GM23338 (cell line): ENCODE measurements around the gene XRCC4. TPM values are rescaled to one million over a fixed set of nuclear protein-coding genes. Genes with fewer than 3 reads are reported as not detected.

Experiments
- ATAC-seq: fragments of 200-7000 bp; cut with Tn5 transposase; 3 replicates; pipeline ENCODE4 v1.9.1; 2020
- DNase-seq: peaks from one replicate; pipeline ENCODE4 v3.0.0-alpha.2; 2015; ENCODE audit warnings: low spot score
- H2AFZ ChIP-seq: fragments of 200-600 bp; sonication (generic); 2 replicates; pipeline ENCODE4 v1.8.0; 2016; ENCODE audit warnings: antibody characterized with exemption, mild to moderate bottlenecking, moderate library complexity
- H3F3A ChIP-seq: fragments of 200-600 bp; sonication (generic); replicated peaks from 2 replicates; pipeline ENCODE4 v1.8.0; 2017; ENCODE audit warnings: antibody characterized with exemption, mixed run types, low read depth
- H3K27ac ChIP-seq: fragments of 200-600 bp; sonication (generic); 2 replicates; pipeline ENCODE4 v1.6.1; 2016; ENCODE audit warnings: low read depth
- H3K27me3 ChIP-seq: fragments of 200-600 bp; sonication (generic); 2 replicates; pipeline ENCODE4 v1.8.0; 2016; ENCODE audit warnings: mild to moderate bottlenecking, mixed run types, moderate library complexity; ENCODE audit not compliant: insufficient read depth
- H3K36me3 ChIP-seq: fragments of 200-600 bp; sonication (generic); 2 replicates; pipeline ENCODE4 v1.8.0; 2016; ENCODE audit warnings: mild to moderate bottlenecking; ENCODE audit not compliant: insufficient read depth
- H3K4me1 ChIP-seq: fragments of 200-600 bp; sonication (generic); 2 replicates; pipeline ENCODE4 v1.8.0; 2016; ENCODE audit warnings: mild to moderate bottlenecking, moderate library complexity; ENCODE audit not compliant: insufficient read depth
- H3K4me2 ChIP-seq: fragments of 200-600 bp; sonication (generic); 2 replicates; pipeline ENCODE4 v1.7.1; 2017; ENCODE audit warnings: mixed run types
- H3K4me3 ChIP-seq: fragments of 200-600 bp; sonication (generic); 2 replicates; pipeline ENCODE4 v1.6.1; 2016; ENCODE audit warnings: mixed run types
- H3K79me2 ChIP-seq: fragments of 200-600 bp; sonication (generic); replicated peaks from 2 replicates; pipeline ENCODE4 v1.8.0; 2017; ENCODE audit warnings: mild to moderate bottlenecking; ENCODE audit not compliant: insufficient read depth
- H3K9me2 ChIP-seq: fragments of 200-600 bp; sonication (generic); 2 replicates; pipeline ENCODE4 v1.8.0; 2017; ENCODE audit not compliant: insufficient read depth
- H4K20me1 ChIP-seq: fragments of 200-600 bp; sonication (generic); replicated peaks from 2 replicates; pipeline ENCODE4 v1.8.0; 2017; ENCODE audit warnings: mild to moderate bottlenecking; ENCODE audit not compliant: insufficient read depth
- H3K27ac Mint-ChIP-seq: 2 replicates; pipeline ENCODE4 v1.8.0; 2020; ENCODE audit warnings: inconsistent platforms, mild to moderate bottlenecking, moderate library complexity, mixed read lengths
- H3K27me3 Mint-ChIP-seq: 3 replicates; pipeline ENCODE4 v1.8.0; 2022; ENCODE audit warnings: low read depth, mild to moderate bottlenecking, moderate library complexity, mixed read lengths, inconsistent platforms; ENCODE audit not compliant: insufficient read depth, poor library complexity
- H3K36me3 Mint-ChIP-seq: 3 replicates; pipeline ENCODE4 v1.8.0; 2021; ENCODE audit warnings: low read depth, mild to moderate bottlenecking, inconsistent platforms, moderate library complexity, mixed read lengths
- H3K4me1 Mint-ChIP-seq: 3 replicates; pipeline ENCODE4 v1.8.0; 2020; ENCODE audit warnings: mild to moderate bottlenecking, inconsistent platforms, mixed read lengths
- H3K4me3 Mint-ChIP-seq: 3 replicates; pipeline ENCODE4 v1.8.0; 2021; ENCODE audit warnings: moderate library complexity, mild to moderate bottlenecking, inconsistent platforms, mixed read lengths
- H3K9me3 Mint-ChIP-seq: 3 replicates; pipeline ENCODE4 v1.8.0; 2020; ENCODE audit warnings: moderate library complexity, mild to moderate bottlenecking, inconsistent platforms, mixed read lengths
- CREB1 ChIP-seq: fragments of 250-450 bp; sonication (Bioruptor Pico); IDR thresholded peaks from 2 replicates; pipeline ENCODE4 v1.5.0; 2020; ENCODE audit warnings: low read depth, mild to moderate bottlenecking, moderate library complexity
- EZH2phosphoT487 ChIP-seq: fragments of 200-600 bp; sonication (generic); IDR thresholded peaks from one replicate; pipeline ENCODE4 v1.8.1; 2018; ENCODE audit warnings: antibody characterized with exemption; ENCODE audit not compliant: unreplicated experiment
- POLR2AphosphoS5 ChIP-seq: IDR thresholded peaks from 2 replicates; pipeline ENCODE4 v1.6.1; 2016; ENCODE audit warnings: antibody characterized with exemption, low read depth
- ZNF114 ChIP-seq: fragments of 250-450 bp; sonication (Bioruptor Pico); IDR thresholded peaks from 2 replicates; pipeline ENCODE4 v1.5.0; 2020; ENCODE audit warnings: mild to moderate bottlenecking, moderate library complexity
- ZNF331 ChIP-seq: fragments of 250-450 bp; sonication (Bioruptor Pico); IDR thresholded peaks from 2 replicates; pipeline ENCODE4 v1.5.0; 2020; ENCODE audit warnings: low read depth, mild to moderate bottlenecking, moderate library complexity
- polyA plus RNA-seq: library from polyadenylated mRNA; unstranded; fragments of >200 nt; fragmentation: Nextera tagmentation; extraction: Ambion mirVana; gene quantifications from 2 replicates; pipeline ENCODE4 v1.2.1, GENCODE V29; 2016
- total RNA-seq: library from RNA; depleted of rRNA; stranded (reverse); fragments of >200 nt; shearing (Covaris generic); gene quantifications from 2 replicates; pipeline ENCODE4 v1.2.3, GENCODE V29; 2014
- TF ChIP-seq, protein P1 (sequence below): fragments of 250-450 bp; sonication (Bioruptor Pico); IDR thresholded peaks from 2 replicates; pipeline ENCODE4 v1.5.0; 2020; ENCODE audit warnings: mild to moderate bottlenecking, moderate library complexity
- TF ChIP-seq, protein P2 (sequence below), 2 experiments: fragments of 200-600 bp in 1 of 2; sonication (generic) in 1 of 2; conservative IDR thresholded peaks; 2 replicates each; pipeline versions ENCODE4 v1.5.1 to v1.6.1; 2016 to 2017; ENCODE audit warnings: antibody characterized with exemption in 2 of 2, low read depth in 2 of 2, mild to moderate bottlenecking in 2 of 2, moderate library complexity in 1 of 2

Gene XRCC4
- total and polyA plus RNA-seq, 2 experiments from 2014 or later, result 11.5 to 22.4 TPM

GRCh38 chr5:83396662-83397061 lies 319.3 kb downstream of the XRCC4 start (continued):
- TF ChIP-seq, protein P1, sequence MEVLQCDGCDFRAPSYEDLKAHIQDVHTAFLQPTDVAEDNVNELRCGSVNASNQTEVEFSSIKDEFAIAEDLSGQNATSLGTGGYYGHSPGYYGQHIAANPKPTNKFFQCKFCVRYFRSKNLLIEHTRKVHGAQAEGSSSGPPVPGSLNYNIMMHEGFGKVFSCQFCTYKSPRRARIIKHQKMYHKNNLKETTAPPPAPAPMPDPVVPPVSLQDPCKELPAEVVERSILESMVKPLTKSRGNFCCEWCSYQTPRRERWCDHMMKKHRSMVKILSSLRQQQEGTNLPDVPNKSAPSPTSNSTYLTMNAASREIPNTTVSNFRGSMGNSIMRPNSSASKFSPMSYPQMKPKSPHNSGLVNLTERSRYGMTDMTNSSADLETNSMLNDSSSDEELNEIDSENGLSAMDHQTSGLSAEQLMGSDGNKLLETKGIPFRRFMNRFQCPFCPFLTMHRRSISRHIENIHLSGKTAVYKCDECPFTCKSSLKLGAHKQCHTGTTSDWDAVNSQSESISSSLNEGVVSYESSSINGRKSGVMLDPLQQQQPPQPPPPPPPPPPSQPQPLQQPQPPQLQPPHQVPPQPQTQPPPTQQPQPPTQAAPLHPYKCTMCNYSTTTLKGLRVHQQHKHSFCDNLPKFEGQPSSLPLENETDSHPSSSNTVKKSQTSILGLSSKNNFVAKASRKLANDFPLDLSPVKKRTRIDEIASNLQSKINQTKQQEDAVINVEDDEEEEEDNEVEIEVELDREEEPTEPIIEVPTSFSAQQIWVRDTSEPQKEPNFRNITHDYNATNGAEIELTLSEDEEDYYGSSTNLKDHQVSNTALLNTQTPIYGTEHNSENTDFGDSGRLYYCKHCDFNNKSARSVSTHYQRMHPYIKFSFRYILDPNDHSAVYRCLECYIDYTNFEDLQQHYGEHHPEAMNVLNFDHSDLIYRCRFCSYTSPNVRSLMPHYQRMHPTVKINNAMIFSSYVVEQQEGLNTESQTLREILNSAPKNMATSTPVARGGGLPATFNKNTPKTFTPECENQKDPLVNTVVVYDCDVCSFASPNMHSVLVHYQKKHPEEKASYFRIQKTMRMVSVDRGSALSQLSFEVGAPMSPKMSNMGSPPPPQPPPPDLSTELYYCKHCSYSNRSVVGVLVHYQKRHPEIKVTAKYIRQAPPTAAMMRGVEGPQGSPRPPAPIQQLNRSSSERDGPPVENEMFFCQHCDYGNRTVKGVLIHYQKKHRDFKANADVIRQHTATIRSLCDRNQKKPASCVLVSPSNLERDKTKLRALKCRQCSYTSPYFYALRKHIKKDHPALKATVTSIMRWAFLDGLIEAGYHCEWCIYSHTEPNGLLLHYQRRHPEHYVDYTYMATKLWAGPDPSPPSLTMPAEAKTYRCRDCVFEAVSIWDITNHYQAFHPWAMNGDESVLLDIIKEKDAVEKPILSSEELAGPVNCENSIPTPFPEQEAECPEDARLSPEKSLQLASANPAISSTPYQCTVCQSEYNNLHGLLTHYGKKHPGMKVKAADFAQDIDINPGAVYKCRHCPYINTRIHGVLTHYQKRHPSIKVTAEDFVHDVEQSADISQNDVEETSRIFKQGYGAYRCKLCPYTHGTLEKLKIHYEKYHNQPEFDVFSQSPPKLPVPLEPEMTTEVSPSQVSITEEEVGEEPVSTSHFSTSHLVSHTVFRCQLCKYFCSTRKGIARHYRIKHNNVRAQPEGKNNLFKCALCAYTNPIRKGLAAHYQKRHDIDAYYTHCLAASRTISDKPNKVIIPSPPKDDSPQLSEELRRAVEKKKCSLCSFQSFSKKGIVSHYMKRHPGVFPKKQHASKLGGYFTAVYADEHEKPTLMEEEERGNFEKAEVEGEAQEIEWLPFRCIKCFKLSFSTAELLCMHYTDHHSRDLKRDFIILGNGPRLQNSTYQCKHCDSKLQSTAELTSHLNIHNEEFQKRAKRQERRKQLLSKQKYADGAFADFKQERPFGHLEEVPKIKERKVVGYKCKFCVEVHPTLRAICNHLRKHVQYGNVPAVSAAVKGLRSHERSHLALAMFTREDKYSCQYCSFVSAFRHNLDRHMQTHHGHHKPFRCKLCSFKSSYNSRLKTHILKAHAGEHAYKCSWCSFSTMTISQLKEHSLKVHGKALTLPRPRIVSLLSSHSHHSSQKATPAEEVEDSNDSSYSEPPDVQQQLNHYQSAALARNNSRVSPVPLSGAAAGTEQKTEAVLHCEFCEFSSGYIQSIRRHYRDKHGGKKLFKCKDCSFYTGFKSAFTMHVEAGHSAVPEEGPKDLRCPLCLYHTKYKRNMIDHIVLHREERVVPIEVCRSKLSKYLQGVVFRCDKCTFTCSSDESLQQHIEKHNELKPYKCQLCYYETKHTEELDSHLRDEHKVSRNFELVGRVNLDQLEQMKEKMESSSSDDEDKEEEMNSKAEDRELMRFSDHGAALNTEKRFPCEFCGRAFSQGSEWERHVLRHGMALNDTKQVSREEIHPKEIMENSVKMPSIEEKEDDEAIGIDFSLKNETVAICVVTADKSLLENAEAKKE (CRISPR knock-in tag), result no peak
- TF ChIP-seq ZNF114 (CRISPR knock-in tag), result no peak
- TF ChIP-seq ZNF331, result no peak
- no peak for TF ChIP-seq CREB1 (CRISPR knock-in tag)
- no peak for TF ChIP-seq EZH2phosphoT487

DNA sequence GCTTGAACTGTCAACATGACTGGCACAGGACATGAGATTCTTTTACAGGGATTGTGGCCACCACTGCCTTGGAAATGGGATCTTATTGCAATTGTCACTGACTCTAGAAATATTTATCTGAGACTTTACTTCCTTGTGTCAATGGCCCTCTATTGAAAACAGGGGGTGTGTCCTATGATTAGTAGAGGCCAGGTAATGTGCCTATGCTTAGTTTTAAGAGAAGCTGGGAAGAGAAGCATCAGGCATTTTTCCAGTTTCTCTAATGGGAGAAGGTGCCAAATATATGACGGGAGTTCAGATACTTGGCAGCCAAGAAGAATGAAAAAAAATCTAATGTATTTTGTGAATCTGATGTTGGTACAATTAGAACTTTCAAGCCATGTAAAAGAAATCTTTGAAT lies 320.3 kb downstream of the XRCC4 start:
- Histone ChIP-seq H3K27ac (no peak overlapping the region), H3K4me1 (peaks cover 21% of the 10 kb centered on the region), H3K79me2 (no peaks in the 10 kb centered on the region), H3K36me3 (no peaks in the 10 kb centered on the region), H3K4me2 (no peak overlapping the region), H3K9me2 (no peaks in the 10 kb centered on the region; the same call in 1 of the 2 replicates), H3F3A (no peaks in the 10 kb centered on the region), H2AFZ (no peak overlapping the region), H3K4me3 (no peak overlapping the region), H4K20me1 (no peaks in the 10 kb centered on the region), H3K27me3 (no peaks in the 10 kb centered on the region)
- H3K9me3 Mint-ChIP-seq, result no peaks in the 10 kb centered on the region
- DNase-seq (no peak), ATAC-seq (no peak)
- no peak overlapping the region for H3K4me3 Mint-ChIP-seq
- peaks cover 2% of the 10 kb centered on the region for H3K27me3 Mint-ChIP-seq
- no peaks in the 10 kb centered on the region for H3K36me3 Mint-ChIP-seq
- peaks cover 13% of the 10 kb centered on the region for H3K4me1 Mint-ChIP-seq
- no peak overlapping the region for H3K27ac Mint-ChIP-seq
- no peak for TF ChIP-seq POLR2AphosphoS5
- TF ChIP-seq CREB1 (CRISPR knock-in tag), result no peak
- TF ChIP-seq ZNF331, result no peak
- TF ChIP-seq, protein P2, sequence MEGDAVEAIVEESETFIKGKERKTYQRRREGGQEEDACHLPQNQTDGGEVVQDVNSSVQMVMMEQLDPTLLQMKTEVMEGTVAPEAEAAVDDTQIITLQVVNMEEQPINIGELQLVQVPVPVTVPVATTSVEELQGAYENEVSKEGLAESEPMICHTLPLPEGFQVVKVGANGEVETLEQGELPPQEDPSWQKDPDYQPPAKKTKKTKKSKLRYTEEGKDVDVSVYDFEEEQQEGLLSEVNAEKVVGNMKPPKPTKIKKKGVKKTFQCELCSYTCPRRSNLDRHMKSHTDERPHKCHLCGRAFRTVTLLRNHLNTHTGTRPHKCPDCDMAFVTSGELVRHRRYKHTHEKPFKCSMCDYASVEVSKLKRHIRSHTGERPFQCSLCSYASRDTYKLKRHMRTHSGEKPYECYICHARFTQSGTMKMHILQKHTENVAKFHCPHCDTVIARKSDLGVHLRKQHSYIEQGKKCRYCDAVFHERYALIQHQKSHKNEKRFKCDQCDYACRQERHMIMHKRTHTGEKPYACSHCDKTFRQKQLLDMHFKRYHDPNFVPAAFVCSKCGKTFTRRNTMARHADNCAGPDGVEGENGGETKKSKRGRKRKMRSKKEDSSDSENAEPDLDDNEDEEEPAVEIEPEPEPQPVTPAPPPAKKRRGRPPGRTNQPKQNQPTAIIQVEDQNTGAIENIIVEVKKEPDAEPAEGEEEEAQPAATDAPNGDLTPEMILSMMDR (conservative IDR thresholded peaks at IDR 0.05; ENCODE audit: low read depth in 2 of 2), result no peak
- TF ChIP-seq, protein P1 (CRISPR knock-in tag), result no peak
- TF ChIP-seq ZNF114 (CRISPR knock-in tag), result no peak
